HTR-8/SVneo (cell line): ENCODE data around the gene POLR1A.
A peak's percentile ranks its signal among the peaks of the same experiment; 100 is the strongest.

Experiments
- DNase-seq: peaks from one replicate; pipeline ENCODE4 v3.0.0; 2011; ENCODE audit warnings: low spot score, mixed read lengths; ENCODE audit not compliant: insufficient read length
- FAIRE-seq: peaks from 2 replicates; lab custom pipeline; 2011; peaks lifted over from hg19 to GRCh38; lab: Jason Lieb, UNC

POLR1A gene

DNA sequence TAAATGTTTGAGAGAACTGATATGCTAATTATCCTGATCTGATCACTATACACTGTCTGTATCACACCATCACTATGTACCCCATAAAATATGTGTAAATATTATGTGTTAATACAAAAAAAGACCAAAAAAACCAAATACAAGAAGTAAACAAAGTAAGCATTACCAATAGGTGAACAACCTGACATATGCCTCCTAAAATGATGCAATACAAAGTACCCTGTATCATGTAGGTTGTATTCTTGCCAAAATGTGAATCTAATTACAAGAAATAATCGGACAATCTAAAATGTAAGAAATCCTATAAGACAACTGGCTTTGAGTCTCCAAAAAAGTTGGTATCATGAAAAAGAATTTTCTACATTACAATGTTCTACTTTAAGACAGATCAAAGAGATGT, 7.8 kb downstream of the POLR1A start:
- FAIRE-seq (no peak), DNase-seq (no peak)

- FAIRE-seq = no peak
- no peak for DNase-seq
Measured at GRCh38 chr2:86097114-86097896, 8.4 kb downstream of the POLR1A start.

GRCh38 chr2:86094229-86094628, 11.5 kb downstream of the POLR1A start:
- DNase-seq = no peak
- FAIRE-seq = no peak

DNA sequence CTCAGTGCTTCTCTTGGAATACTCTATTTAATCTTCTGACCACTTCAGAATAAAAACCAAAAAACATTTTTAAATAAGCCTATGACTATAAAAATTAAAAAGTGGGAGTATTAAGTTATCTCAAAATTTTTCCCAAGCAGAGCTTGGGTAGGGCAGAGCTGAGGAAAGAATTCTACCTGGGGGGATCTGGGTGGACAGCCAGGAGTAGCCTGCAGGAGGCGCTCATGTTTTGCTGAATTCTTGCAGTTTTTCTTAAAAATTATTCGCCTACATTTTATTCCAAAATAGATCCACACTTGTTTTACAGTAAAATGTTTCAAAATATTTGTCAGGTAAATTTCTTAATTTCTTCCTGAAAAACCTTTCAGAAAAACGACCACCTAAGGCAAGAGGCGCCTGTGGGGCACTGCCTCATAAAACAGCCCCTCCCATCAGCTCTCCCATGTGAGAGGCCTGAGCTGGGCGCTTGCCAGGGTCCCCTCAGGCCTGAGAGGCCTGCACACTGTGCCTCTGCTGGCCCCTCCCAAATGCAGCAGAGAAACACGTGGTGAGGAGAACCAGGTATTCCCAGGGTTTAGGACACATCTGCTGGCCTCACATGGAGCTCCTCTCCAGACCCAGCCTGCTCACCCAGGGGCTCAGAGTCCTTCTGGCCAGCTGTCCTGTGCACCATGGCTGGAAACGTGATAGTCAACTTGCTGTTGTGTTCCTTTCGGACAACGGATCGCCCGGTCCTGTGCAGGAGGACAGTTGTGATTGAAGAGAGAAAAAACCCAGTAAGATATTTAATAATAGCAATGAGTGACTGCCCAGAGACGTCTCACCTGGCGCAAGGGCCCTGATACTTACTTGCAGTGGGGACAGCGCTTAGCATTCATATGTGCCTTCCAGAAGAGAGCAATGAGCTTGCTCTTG, 17.5 kb downstream of the POLR1A start:
- FAIRE-seq = no peak
- DNase-seq = no peak

- DNase-seq = no peak
- FAIRE-seq = no peak
Measured at GRCh38 chr2:86082756-86083155, 22.9 kb downstream of the POLR1A start.

- FAIRE-seq (no peak), DNase-seq (no peak)
Measured at GRCh38 chr2:86081724-86082123, 24.0 kb downstream of the POLR1A start.

DNA sequence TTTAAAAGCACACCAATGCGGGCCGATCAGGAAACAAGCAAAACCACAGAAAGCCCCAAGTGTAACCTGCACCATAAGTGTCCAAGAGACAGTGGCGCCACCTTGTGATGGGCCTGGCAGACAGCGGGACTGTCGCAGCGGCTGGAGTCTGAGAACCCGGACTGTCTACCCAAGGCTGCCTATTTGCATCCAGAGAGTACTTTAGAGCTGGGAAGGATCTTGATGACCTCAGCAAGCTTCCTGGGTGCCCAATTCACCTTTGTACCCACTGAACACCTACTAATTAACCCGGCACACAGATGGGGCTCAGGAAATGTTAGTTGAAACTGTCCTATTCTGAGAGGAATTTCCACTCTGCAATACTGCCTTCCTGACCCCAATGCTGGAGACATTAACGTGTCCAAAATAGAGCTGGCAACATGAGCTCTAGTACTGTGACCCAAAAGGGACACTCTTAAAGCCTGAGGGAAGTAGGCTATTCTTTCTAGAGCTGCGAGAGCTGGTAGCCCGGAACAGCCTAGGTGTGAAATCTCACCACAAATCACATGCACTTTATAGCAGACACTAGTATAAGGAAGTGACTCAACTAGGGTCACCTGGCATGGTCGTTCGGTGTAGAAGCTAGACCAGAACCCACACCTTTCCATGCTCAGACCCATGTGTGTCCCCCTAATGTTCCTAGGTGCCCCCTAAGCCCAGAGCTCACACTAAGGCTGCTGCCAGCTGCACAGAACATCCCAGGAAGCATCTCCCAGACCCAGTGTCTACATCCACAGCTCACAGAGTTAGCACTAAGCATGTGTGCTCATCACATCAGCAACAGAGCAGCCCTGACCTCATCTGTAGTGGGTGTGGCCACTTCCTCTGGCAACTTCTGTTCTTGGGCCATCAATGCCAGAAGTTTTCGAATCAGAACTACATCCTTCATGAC, 25.4 kb downstream of the POLR1A start:
- FAIRE-seq = no peak

DNA sequence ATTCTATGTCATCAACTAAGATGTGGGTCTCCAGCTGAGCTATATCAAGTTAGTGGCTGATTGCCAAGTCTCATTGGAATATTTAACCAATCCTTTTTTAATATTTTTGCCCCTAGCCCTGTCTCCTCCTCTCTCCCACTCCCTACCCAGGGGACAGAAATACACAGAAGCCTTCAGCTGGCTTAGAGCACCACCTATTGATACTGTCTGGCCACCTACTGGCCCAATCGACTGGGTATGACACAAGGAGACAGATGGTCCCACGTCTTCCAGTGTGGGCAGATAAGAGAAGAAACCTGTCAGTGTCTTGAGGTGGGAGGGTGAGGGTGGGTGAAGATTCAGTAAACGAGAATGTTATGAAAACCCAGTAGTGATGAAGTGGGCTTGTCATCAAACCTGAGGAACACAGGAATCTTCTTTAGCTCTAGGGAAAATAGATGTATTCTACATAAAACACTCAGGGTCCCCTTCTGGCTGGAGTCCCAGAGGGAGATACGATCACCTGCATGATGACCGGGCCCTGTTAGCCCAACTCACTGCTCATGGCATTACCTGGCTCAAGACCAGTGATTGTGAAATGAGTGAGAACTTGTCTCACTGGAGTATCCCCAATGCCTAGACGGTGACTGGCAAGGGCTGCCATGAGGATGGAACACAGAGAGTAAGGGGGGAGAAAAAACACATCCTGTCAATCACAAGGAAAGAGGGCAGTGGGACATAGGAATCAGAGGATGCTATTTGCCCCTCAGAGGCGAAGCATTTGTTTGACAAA, 26.7 kb downstream of the POLR1A start:
- DNase-seq (peak; percentile 68), FAIRE-seq (no peak)

More for the DNA sequence above, 25.4 kb downstream of the POLR1A start:
- peak; percentile 57 for DNase-seq

GRCh38 chr2:86075886-86076285, 29.8 kb downstream of the POLR1A start:
- no peak for DNase-seq
- no peak for FAIRE-seq

GRCh38 chr2:86074811-86075210, 30.9 kb downstream of the POLR1A start:
- FAIRE-seq (no peak), DNase-seq (no peak)

GRCh38 chr2:86074256-86074655, 31.4 kb downstream of the POLR1A start:
- no peak for DNase-seq
- FAIRE-seq = no peak

DNA sequence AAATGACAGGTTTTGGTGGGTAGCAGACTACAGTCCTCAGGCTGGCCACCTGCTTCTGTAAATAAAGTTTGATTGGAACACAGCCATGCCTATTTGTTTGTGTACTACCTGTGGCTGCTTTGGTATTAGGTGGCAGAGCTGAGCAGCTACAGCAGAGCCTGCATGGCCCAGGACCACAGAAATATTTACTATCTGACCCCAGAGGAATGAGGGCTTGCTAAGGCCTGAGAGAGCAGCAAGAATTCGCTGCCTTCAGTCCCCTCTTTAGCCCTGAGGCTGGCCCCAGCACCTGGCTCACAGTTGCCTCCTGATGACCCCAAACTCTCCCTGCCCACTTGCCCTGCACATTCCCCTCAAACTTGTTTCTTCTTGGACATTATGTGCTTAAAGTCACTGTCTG, 32.5 kb downstream of the POLR1A start:
- DNase-seq (no peak), FAIRE-seq (no peak)

DNA sequence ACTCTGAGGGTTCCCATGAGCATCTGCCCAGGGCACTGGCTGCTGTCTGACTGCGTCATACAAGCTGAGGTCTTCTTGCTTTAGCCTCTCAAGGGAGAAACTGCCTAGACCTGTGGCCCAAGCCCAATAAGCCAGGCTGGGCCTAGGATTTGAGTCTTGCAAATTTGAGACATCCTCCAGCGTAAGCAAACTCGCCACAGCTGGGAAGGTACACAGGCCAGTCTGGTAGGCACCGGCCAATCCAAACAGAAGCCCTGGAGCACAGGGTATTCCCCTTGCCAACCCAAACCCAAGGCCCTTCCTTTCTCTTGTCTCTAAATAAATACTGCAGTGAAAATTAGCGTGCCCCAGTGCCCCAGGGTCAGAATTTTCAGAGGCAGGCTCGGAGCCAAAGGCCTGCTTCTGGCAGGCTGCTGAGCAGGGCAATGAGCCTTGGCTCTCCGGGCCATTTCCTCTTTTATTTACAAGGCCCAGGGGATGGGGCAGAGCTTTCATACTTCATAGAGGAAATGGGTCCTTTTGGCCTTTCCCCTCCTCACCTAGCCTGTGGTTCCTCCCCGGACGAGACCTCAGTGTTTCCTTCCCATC, 33.3 kb downstream of the POLR1A start:
- FAIRE-seq (no peak), DNase-seq (no peak)

- no peak for DNase-seq
- no peak for FAIRE-seq
Measured at GRCh38 chr2:86070868-86071267, 34.8 kb downstream of the POLR1A start.

DNA sequence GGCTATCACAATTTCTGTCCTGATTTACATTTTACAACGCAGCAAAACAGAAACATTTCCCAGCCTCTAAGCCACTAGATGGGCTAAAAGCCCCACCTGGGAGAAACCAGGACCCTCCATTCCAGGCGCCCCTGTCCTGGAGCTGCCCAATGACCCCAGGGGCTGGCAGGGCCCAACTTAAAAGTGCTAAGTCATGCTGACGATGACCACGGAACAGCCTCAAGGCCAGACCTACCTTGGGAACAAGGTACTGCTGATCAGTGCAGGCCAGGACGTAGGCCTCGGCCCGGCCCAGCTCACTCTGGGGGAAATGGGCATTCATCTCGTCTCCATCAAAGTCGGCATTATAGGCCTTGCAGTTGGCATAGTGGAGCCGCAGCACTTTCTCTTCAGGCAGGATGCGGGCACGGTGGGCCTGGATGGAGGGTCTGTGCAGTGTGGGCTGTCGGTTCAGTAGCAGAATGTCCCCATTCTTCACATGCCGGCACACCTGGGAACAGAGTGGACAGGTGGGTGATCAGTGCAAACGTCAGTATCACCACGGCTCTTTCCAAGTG, 35.8 kb downstream of the POLR1A start:
- DNase-seq (no peak), FAIRE-seq (no peak)

DNA sequence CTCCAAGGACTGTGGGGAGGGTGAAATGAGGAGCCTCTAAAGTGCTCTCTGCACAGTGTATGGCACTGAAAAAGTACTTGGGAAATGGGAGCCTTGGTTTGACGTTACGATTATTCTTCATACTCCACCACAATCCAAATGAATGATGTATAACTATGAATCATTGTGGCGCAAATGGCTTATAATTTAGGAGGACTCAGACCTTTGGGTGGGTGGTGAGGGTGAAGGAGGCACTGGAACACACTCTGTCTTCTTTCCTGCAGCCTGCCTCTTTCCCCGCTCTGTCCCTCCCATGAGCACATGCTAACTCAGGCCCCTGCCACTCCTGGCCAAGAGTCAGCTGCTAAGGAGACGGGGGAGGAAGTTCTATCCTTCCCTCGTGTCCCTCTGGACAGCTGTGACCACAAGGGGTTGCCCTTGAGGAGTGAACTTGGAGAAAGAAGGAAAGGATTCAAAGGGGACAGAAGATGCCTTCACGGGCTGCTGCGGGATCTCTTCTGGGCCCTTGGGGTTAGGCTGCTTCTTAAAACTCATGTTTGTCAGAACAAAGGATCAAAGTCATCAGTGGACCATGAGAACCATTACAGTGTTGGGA, 36.5 kb downstream of the POLR1A start:
- no peak for DNase-seq
- no peak for FAIRE-seq

DNA sequence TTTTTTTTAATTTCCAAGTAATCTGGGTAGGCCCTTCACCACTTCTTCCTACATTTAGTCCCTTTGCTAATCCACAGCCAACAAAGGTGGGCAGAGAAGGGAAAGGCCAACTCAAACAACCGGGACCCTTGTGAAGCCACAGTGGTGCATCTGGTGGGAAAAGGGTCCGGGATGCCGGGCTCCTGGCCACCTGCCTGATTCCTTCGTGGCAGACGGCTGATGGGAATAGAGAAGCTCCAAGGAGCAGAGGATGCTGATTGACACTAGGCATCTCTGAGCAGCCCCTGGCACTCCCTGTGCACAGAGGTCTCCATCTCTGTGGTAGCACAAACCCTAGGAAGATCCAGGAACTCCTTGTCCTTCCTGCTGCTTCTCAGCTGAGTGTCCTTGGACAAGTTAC, 37.0 kb downstream of the POLR1A start:
- DNase-seq = no peak
- no peak for FAIRE-seq

DNA sequence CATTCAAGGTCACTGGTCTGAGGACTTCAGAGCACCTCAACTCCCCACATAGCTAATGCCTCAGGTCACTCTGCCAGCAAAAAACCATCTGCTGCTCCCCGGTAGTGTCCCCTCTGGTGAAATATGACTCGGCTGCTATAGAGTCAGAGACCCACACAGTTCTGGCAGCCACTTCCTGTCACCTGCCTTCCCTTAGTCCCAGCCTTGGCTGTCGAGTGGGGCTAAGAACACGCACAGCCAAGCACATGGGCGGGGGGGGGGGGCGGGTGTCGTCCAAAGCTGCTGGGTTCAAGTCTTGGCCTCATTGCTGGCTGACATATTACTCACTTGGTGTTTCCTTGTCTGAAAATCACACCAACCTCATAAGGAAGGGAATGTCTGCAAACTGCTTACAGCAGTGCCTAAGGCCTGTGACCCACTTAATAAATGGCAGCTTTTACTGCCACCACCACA, 37.5 kb downstream of the POLR1A start:
- peak; percentile 28 for FAIRE-seq
- peak; percentile 71 for DNase-seq
